ENCODE measurements around the gene ANKRD34A. TPM values are rescaled to one million over a fixed set of nuclear protein-coding genes. Genes with fewer than 3 reads are reported as not detected.

The ANKRD34A gene
- total RNA-seq, 4 donors from 2014 or later: 0.26 to 5.0 (median 0.61) TPM

DNA sequence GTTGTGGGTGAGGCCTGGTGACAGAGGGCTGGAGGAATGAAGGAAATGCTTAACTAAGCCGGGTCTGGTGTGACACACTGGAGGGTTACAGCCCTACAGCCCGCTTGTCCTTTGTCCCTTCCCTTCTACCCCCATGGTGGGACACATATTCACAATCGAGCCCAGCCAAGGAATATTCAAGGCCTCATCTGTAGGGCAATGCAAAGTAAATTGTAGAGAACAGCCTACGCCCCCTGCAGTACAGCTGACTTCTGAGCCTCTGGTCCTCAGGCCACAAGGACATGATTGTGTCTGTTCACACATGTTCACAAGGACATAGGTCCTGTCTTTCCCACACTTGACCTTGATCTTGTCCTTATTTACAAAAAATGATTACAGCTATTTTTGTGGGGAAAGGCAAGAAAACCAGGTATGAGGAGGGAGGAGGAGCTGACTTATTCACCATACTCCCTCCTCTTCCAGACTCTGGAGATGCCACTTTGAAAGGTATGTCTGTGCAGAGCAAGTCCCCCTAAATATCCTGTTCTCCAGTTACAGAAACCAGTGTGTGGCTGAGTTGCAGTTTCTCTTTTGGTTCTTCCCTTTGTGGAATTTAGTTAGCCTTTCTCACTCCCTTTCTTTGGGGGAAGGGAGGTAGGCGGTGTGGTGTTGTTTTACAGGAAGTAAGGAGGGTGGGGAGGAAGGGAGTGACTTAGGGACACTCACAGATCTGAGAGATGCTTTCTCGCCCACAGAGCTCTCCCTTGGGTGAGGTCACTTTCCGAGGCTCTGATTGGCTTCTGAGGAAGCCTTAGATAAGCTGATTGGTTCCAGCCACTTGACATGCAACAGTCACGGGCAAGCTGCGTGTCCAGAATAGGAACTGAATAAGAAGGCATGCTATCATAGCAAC is 14.7 kb upstream of the ANKRD34A start:
- peak; percentile 91 to 98 for DNase-seq
- intact Hi-C loops (cut with DNase I; ENCODE audit: low total_unique reads): loop anchor here (5.0 kb wide), 1 partner anchor 33 kb away; no protein-coding TSS in a partner anchor
- Histone ChIP-seq H3K36me3 (no peaks in the 10 kb centered on the region), H3K4me3 (peak overlapping the region; percentile 22 to 28), H3K27ac (peak overlapping the region; percentile 96 to 100), H3K9me3 (no peaks in the 10 kb centered on the region), H3K27me3 (no peaks in the 10 kb centered on the region), H3K4me1 (peaks cover 12 to 27% of the 10 kb centered on the region in 2 donors)
- peak; percentile 4 to 19 (median 10) for TF ChIP-seq CTCF (IDR thresholded peaks at IDR 0.05)
- TF ChIP-seq POLR2A (IDR thresholded peaks at IDR 0.05): peak; percentile 91

DNA sequence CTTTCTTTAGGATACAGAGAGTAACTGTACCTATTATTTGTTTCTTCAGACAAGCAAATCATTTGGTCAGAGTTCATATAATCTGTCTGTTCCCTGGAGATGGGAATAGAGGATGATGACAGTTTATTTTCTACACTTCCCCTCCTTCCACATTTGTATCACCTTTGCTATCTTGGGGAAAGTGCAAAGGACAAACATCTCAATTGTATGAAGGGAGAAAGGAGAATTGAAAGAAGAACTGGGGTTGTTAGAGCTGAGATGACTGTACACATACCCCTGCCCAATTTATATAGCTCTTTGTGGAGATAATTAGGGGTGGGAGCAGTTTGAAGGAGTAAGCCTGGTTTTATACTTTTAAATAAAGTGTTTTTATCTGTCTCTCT is 14.1 kb upstream of the ANKRD34A start:
- H3K4me1 ChIP-seq: peaks cover 12 to 26% of the 10 kb centered on the region in 2 donors
- intact Hi-C loops (cut with DNase I; ENCODE audit: low total_unique reads): loop anchor here (5.0 kb wide), 1 partner anchor 34 kb away; no protein-coding TSS in a partner anchor
- H3K27me3 ChIP-seq: no peaks in the 10 kb centered on the region
- no peak for TF ChIP-seq POLR2A (IDR thresholded peaks at IDR 0.05)
- TF ChIP-seq CTCF (IDR thresholded peaks at IDR 0.05): no peak
- no peak for DNase-seq
- no peaks in the 10 kb centered on the region for H3K9me3 ChIP-seq
- H3K27ac ChIP-seq: peak overlapping the region; percentile 96 to 100
- H3K4me3 ChIP-seq: peak overlapping the region in 1 of 2 donors; percentile 18
- H3K36me3 ChIP-seq: no peaks in the 10 kb centered on the region

GRCh38 chr1:145977486-145978470 is 13.4 kb upstream of the ANKRD34A start:
- TF ChIP-seq POLR2A (IDR thresholded peaks at IDR 0.05) (peak in 1 of 2 donors; percentile 22), CTCF (IDR thresholded peaks at IDR 0.05) (peak; percentile 83 to 98 (median 90))
- Histone ChIP-seq H3K27me3 (no peaks in the 10 kb centered on the region), H3K9me3 (no peaks in the 10 kb centered on the region), H3K4me1 (peaks cover 12 to 19% of the 10 kb centered on the region in 2 donors), H3K27ac (peak overlapping the region; percentile 96 to 100), H3K4me3 (no peak overlapping the region), H3K36me3 (no peaks in the 10 kb centered on the region)
- intact Hi-C loops (cut with DNase I; ENCODE audit: low total_unique reads): loop anchor here (5.0 kb wide), 1 partner anchor 35 kb away; no protein-coding TSS in a partner anchor
- peak; percentile 79 to 92 for DNase-seq

GRCh38 chr1:145977016-145977415 is 12.6 kb upstream of the ANKRD34A start:
- Histone ChIP-seq H3K36me3 (no peaks in the 10 kb centered on the region), H3K27ac (peak overlapping the region; percentile 96 to 100), H3K27me3 (no peaks in the 10 kb centered on the region), H3K4me3 (no peak overlapping the region), H3K4me1 (peaks cover 12 to 17% of the 10 kb centered on the region in 2 donors), H3K9me3 (no peaks in the 10 kb centered on the region)
- intact Hi-C loops (cut with DNase I; ENCODE audit: low total_unique reads): loop anchor here (5.0 kb wide), 1 partner anchor 35 kb away; no protein-coding TSS in a partner anchor
- no peak for TF ChIP-seq CTCF (IDR thresholded peaks at IDR 0.05)
- TF ChIP-seq POLR2A (IDR thresholded peaks at IDR 0.05): no peak
- no peak for DNase-seq

Measured in uterus (tissue), 4 donors.